ENCODE measurements around the gene LRRC15.

The LRRC15 gene

GRCh38 chr3:194375473-194376240, 6.1 kb upstream of the LRRC15 start:
- Histone ChIP-seq H3K36me3 (ENCODE audit: insufficient read depth, low read length) (no peaks in the 10 kb centered on the region), H3K27ac (ENCODE audit: low read depth, low read length) (no peak overlapping the region), H3K4me1 (ENCODE audit: insufficient read depth, low read length) (no peaks in the 10 kb centered on the region), H3K9ac (ENCODE audit: low read length) (no peak overlapping the region), H3K9me3 (ENCODE audit: low read length) (no peaks in the 10 kb centered on the region), H3K4me3 (ENCODE audit: low read depth in 1 of 2, low read length in 2 of 2) (no peak overlapping the region), H3K27me3 (ENCODE audit: control insufficient read depth in 1 of 2, insufficient read depth in 2 of 2, low read length in 2 of 2) (peaks cover 0 to 7% of the 10 kb centered on the region in 2 donors)

- Histone ChIP-seq H3K27ac (ENCODE audit: low read depth, low read length) (no peak overlapping the region), H3K4me1 (ENCODE audit: insufficient read depth, low read length) (no peaks in the 10 kb centered on the region), H3K9me3 (ENCODE audit: low read length) (no peaks in the 10 kb centered on the region), H3K36me3 (ENCODE audit: insufficient read depth, low read length) (no peaks in the 10 kb centered on the region), H3K4me3 (ENCODE audit: low read depth in 1 of 2, low read length in 2 of 2) (no peak overlapping the region), H3K27me3 (ENCODE audit: control insufficient read depth in 1 of 2, insufficient read depth in 2 of 2, low read length in 2 of 2) (peaks cover 0 to 12% of the 10 kb centered on the region in 2 donors), H3K9ac (ENCODE audit: low read length) (no peak overlapping the region)
Measured at GRCh38 chr3:194374935-194375334, 5.4 kb upstream of the LRRC15 start.

- Histone ChIP-seq H3K4me3 (ENCODE audit: low read depth in 1 of 2, low read length in 2 of 2) (no peak overlapping the region), H3K27me3 (ENCODE audit: control insufficient read depth in 1 of 2, insufficient read depth in 2 of 2, low read length in 2 of 2) (peaks cover 0 to 12% of the 10 kb centered on the region in 2 donors), H3K9me3 (ENCODE audit: low read length) (no peaks in the 10 kb centered on the region), H3K36me3 (ENCODE audit: insufficient read depth, low read length) (no peaks in the 10 kb centered on the region), H3K27ac (ENCODE audit: low read depth, low read length) (no peak overlapping the region), H3K4me1 (ENCODE audit: insufficient read depth, low read length) (no peaks in the 10 kb centered on the region), H3K9ac (ENCODE audit: low read length) (no peak overlapping the region)
Measured at GRCh38 chr3:194373899-194374298, 4.4 kb upstream of the LRRC15 start.

- Histone ChIP-seq H3K9ac (ENCODE audit: low read length) (no peak overlapping the region), H3K27ac (ENCODE audit: low read depth, low read length) (no peak overlapping the region), H3K4me3 (ENCODE audit: low read depth in 1 of 2, low read length in 2 of 2) (no peak overlapping the region), H3K4me1 (ENCODE audit: insufficient read depth, low read length) (no peaks in the 10 kb centered on the region), H3K9me3 (ENCODE audit: low read length) (no peaks in the 10 kb centered on the region), H3K27me3 (ENCODE audit: control insufficient read depth in 1 of 2, insufficient read depth in 2 of 2, low read length in 2 of 2) (peaks cover 0 to 12% of the 10 kb centered on the region in 2 donors), H3K36me3 (ENCODE audit: insufficient read depth, low read length) (no peaks in the 10 kb centered on the region)
Measured at GRCh38 chr3:194373028-194373427, 3.5 kb upstream of the LRRC15 start.

GRCh38 chr3:194370753-194371152, 1.2 kb upstream of the LRRC15 start:
- Histone ChIP-seq H3K9me3 (ENCODE audit: low read length) (no peaks in the 10 kb centered on the region), H3K4me1 (ENCODE audit: insufficient read depth, low read length) (no peaks in the 10 kb centered on the region), H3K36me3 (ENCODE audit: insufficient read depth, low read length) (no peaks in the 10 kb centered on the region), H3K4me3 (ENCODE audit: low read depth in 1 of 2, low read length in 2 of 2) (no peak overlapping the region), H3K27ac (ENCODE audit: low read depth, low read length) (no peak overlapping the region), H3K27me3 (ENCODE audit: control insufficient read depth in 1 of 2, insufficient read depth in 2 of 2, low read length in 2 of 2) (peaks cover 0 to 12% of the 10 kb centered on the region in 2 donors), H3K9ac (ENCODE audit: low read length) (no peak overlapping the region)

- Histone ChIP-seq H3K4me1 (ENCODE audit: insufficient read depth, low read length) (peaks cover 6% of the 10 kb centered on the region), H3K27me3 (ENCODE audit: control insufficient read depth in 1 of 2, insufficient read depth in 2 of 2, low read length in 2 of 2) (peaks cover 0 to 8% of the 10 kb centered on the region in 2 donors)
Measured at GRCh38 chr3:194368918-194369317, 625 bp downstream of the LRRC15 start.

GRCh38 chr3:194367992-194368841, 1.3 kb downstream of the LRRC15 start:
- H3K27ac ChIP-seq (ENCODE audit: low read depth, low read length): no peak overlapping the region
- H3K9ac ChIP-seq (ENCODE audit: low read length): no peak overlapping the region
- H3K4me1 ChIP-seq (ENCODE audit: insufficient read depth, low read length): peaks cover 6% of the 10 kb centered on the region
- peaks cover 0 to 8% of the 10 kb centered on the region in 2 donors for H3K27me3 ChIP-seq (ENCODE audit: control insufficient read depth in 1 of 2, insufficient read depth in 2 of 2, low read length in 2 of 2)
- H3K4me3 ChIP-seq (ENCODE audit: low read depth in 1 of 2, low read length in 2 of 2): no peak overlapping the region
- no peaks in the 10 kb centered on the region for H3K9me3 ChIP-seq (ENCODE audit: low read length)
- H3K36me3 ChIP-seq (ENCODE audit: insufficient read depth, low read length): no peaks in the 10 kb centered on the region

More at GRCh38 chr3:194368918-194369317, 625 bp downstream of the LRRC15 start:
- Histone ChIP-seq H3K9ac (ENCODE audit: low read length) (no peak overlapping the region), H3K4me3 (ENCODE audit: low read depth in 1 of 2, low read length in 2 of 2) (no peak overlapping the region), H3K9me3 (ENCODE audit: low read length) (no peaks in the 10 kb centered on the region), H3K36me3 (ENCODE audit: insufficient read depth, low read length) (no peaks in the 10 kb centered on the region), H3K27ac (ENCODE audit: low read depth, low read length) (no peak overlapping the region)

GRCh38 chr3:194365978-194366490, 3.5 kb downstream of the LRRC15 start:
- peaks cover 0 to 4% of the 10 kb centered on the region in 2 donors for H3K27me3 ChIP-seq (ENCODE audit: control insufficient read depth in 1 of 2, insufficient read depth in 2 of 2, low read length in 2 of 2)
- no peaks in the 10 kb centered on the region for H3K36me3 ChIP-seq (ENCODE audit: insufficient read depth, low read length)
- H3K27ac ChIP-seq (ENCODE audit: low read depth, low read length): no peak overlapping the region
- H3K4me3 ChIP-seq (ENCODE audit: low read depth in 1 of 2, low read length in 2 of 2): no peak overlapping the region
- no peak overlapping the region for H3K9ac ChIP-seq (ENCODE audit: low read length)
- H3K9me3 ChIP-seq (ENCODE audit: low read length): no peaks in the 10 kb centered on the region
- peaks cover 6% of the 10 kb centered on the region for H3K4me1 ChIP-seq (ENCODE audit: insufficient read depth, low read length)

- Histone ChIP-seq H3K27ac (ENCODE audit: low read depth, low read length) (no peak overlapping the region), H3K4me3 (ENCODE audit: low read depth in 1 of 2, low read length in 2 of 2) (no peak overlapping the region), H3K27me3 (ENCODE audit: control insufficient read depth in 1 of 2, insufficient read depth in 2 of 2, low read length in 2 of 2) (peaks cover 0 to 4% of the 10 kb centered on the region in 2 donors), H3K9ac (ENCODE audit: low read length) (no peak overlapping the region), H3K4me1 (ENCODE audit: insufficient read depth, low read length) (peaks cover 6% of the 10 kb centered on the region), H3K9me3 (ENCODE audit: low read length) (no peaks in the 10 kb centered on the region), H3K36me3 (ENCODE audit: insufficient read depth, low read length) (no peaks in the 10 kb centered on the region)
Measured at GRCh38 chr3:194365526-194365925, 4.0 kb downstream of the LRRC15 start.

GRCh38 chr3:194364652-194365434, 4.7 kb downstream of the LRRC15 start:
- no peaks in the 10 kb centered on the region for H3K9me3 ChIP-seq (ENCODE audit: low read length)
- no peaks in the 10 kb centered on the region for H3K36me3 ChIP-seq (ENCODE audit: insufficient read depth, low read length)
- peaks cover 6% of the 10 kb centered on the region for H3K4me1 ChIP-seq (ENCODE audit: insufficient read depth, low read length)
- H3K27me3 ChIP-seq (ENCODE audit: control insufficient read depth in 1 of 2, insufficient read depth in 2 of 2, low read length in 2 of 2): no peaks in the 10 kb centered on the region
- no peak overlapping the region for H3K4me3 ChIP-seq (ENCODE audit: low read depth in 1 of 2, low read length in 2 of 2)
- H3K9ac ChIP-seq (ENCODE audit: low read length): no peak overlapping the region
- no peak overlapping the region for H3K27ac ChIP-seq (ENCODE audit: low read depth, low read length)

GRCh38 chr3:194364314-194364651, 5.3 kb downstream of the LRRC15 start:
- no peak overlapping the region for H3K27ac ChIP-seq (ENCODE audit: low read depth, low read length)
- no peak overlapping the region for H3K9ac ChIP-seq (ENCODE audit: low read length)
- H3K27me3 ChIP-seq (ENCODE audit: control insufficient read depth in 1 of 2, insufficient read depth in 2 of 2, low read length in 2 of 2): no peaks in the 10 kb centered on the region
- no peak overlapping the region for H3K4me3 ChIP-seq (ENCODE audit: low read depth in 1 of 2, low read length in 2 of 2)
- peaks cover 6% of the 10 kb centered on the region for H3K4me1 ChIP-seq (ENCODE audit: insufficient read depth, low read length)
- H3K36me3 ChIP-seq (ENCODE audit: insufficient read depth, low read length): no peaks in the 10 kb centered on the region
- H3K9me3 ChIP-seq (ENCODE audit: low read length): no peaks in the 10 kb centered on the region

Measured in muscle layer of colon (tissue), 2 donors.